Osteocyte (in vitro differentiated cells): ENCODE data around the gene USP31. TPM values are rescaled to one million over a fixed set of nuclear protein-coding genes. Genes with fewer than 3 reads are reported as not detected.

Source experiments
- DNase-seq: peaks from one replicate; pipeline ENCODE4 v3.0.0; 2021; ENCODE audit warnings: mixed read lengths; ENCODE audit not compliant: unreplicated experiment; ENCODE audit errors: extremely low spot score
- H3K27ac Mint-ChIP-seq: one replicate; pipeline ENCODE4 v1.8.0; 2021; ENCODE audit warnings: mild to moderate bottlenecking, mixed read lengths; ENCODE audit not compliant: unreplicated experiment
- H3K27me3 Mint-ChIP-seq: one replicate; pipeline ENCODE4 v1.8.0; 2021; ENCODE audit warnings: mixed read lengths; ENCODE audit not compliant: unreplicated experiment
- H3K36me3 Mint-ChIP-seq: one replicate; pipeline ENCODE4 v1.8.0; 2021; ENCODE audit warnings: mixed read lengths; ENCODE audit not compliant: unreplicated experiment
- H3K4me1 Mint-ChIP-seq: one replicate; pipeline ENCODE4 v1.8.0; 2021; ENCODE audit warnings: mixed read lengths; ENCODE audit not compliant: unreplicated experiment
- H3K4me3 Mint-ChIP-seq: one replicate; pipeline ENCODE4 v1.8.0; 2021; ENCODE audit warnings: mild to moderate bottlenecking, moderate library complexity, mixed read lengths; ENCODE audit not compliant: unreplicated experiment
- H3K9me3 Mint-ChIP-seq: one replicate; pipeline ENCODE4 v1.8.0; 2021; ENCODE audit warnings: mixed read lengths; ENCODE audit not compliant: unreplicated experiment
- total RNA-seq: library from RNA; stranded (reverse); gene quantifications from 2 replicates; pipeline ENCODE4 v1.2.1, GENCODE V29; 2021
- TF ChIP-seq, protein P1 (sequence below): fragments of 200-600 bp; sonication (generic); IDR thresholded peaks from 2 replicates; pipeline ENCODE4 v1.5.0; 2021; ENCODE audit warnings: antibody characterized with exemption, mild to moderate bottlenecking, moderate library complexity

The USP31 gene
- total RNA-seq, 1 donor from 2014 or later = 7.9 TPM

DNA sequence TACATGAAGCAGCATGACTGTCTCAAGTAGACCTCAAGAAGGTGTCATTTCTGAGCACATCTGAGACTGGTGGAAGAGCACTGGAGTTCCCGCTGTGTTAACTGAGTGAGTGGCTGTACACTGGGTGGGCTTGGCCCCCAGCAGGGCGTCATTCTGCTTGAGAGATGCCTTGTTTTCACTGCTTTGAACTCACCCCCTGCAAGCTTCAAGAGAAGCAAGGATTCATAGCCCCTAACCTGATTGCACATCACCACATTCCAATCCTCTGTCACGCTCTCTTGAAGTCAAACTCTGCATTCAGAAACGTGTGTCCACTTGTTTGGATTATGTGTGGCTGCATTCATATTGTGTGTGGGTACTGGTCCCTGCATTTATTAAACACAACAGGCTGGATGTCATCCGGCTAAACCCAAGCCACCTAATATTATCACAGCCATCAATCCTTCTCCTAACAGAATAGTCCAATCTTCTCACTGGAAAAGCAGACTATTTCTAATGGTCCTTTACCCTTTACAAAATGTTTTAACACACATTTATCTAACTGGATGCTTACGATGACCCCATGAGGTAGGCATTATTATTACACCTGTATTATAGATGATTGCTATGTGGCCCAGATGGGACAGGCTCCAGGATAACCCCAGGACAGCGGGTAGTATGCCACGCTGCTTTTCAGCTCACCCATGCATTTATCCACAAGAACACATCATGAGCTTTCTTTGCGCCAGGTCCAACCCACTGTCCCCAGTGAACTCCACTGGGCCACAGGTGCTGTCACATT lies 76.3 kb downstream of the USP31 start:
- Mint-ChIP-seq H3K36me3 (peaks cover 25% of the 10 kb centered on the region), H3K4me1 (peaks cover 9% of the 10 kb centered on the region), H3K9me3 (no peaks in the 10 kb centered on the region), H3K27ac (no peak overlapping the region), H3K27me3 (no peaks in the 10 kb centered on the region), H3K4me3 (no peak overlapping the region)
- TF ChIP-seq, protein P1, sequence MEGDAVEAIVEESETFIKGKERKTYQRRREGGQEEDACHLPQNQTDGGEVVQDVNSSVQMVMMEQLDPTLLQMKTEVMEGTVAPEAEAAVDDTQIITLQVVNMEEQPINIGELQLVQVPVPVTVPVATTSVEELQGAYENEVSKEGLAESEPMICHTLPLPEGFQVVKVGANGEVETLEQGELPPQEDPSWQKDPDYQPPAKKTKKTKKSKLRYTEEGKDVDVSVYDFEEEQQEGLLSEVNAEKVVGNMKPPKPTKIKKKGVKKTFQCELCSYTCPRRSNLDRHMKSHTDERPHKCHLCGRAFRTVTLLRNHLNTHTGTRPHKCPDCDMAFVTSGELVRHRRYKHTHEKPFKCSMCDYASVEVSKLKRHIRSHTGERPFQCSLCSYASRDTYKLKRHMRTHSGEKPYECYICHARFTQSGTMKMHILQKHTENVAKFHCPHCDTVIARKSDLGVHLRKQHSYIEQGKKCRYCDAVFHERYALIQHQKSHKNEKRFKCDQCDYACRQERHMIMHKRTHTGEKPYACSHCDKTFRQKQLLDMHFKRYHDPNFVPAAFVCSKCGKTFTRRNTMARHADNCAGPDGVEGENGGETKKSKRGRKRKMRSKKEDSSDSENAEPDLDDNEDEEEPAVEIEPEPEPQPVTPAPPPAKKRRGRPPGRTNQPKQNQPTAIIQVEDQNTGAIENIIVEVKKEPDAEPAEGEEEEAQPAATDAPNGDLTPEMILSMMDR = no peak
- DNase-seq = no peak

DNA sequence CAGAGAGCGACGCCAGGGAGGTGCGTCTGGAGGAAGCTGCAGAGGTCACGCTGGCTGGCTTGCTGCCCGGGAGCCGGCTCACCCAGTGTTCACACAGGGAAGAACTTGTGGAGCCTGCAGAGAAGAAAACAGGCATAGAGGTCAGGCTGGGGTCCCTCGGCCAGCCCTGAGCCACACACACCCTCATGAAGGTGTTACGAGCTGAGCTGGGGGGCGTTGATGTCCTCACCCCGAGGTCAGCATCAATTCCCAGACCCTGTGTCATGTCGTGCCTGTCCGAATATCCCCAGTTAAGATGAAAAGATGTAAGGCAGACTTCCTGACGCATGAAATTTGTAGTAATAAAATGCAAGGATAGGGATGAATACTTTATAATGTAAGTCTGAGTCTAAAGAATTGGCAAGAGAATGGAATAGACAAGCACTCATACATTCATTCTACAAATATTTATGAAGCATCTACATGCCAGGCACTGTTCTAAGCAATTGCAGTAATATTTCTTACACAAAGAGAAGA lies 77.1 kb downstream of the USP31 start:
- H3K27me3 Mint-ChIP-seq = no peaks in the 10 kb centered on the region
- no peaks in the 10 kb centered on the region for H3K9me3 Mint-ChIP-seq
- peaks cover 9% of the 10 kb centered on the region for H3K4me1 Mint-ChIP-seq
- H3K27ac Mint-ChIP-seq = no peak overlapping the region
- DNase-seq = no peak
- peaks cover 28% of the 10 kb centered on the region for H3K36me3 Mint-ChIP-seq
- no peak overlapping the region for H3K4me3 Mint-ChIP-seq
- TF ChIP-seq, protein P1 = no peak

DNA sequence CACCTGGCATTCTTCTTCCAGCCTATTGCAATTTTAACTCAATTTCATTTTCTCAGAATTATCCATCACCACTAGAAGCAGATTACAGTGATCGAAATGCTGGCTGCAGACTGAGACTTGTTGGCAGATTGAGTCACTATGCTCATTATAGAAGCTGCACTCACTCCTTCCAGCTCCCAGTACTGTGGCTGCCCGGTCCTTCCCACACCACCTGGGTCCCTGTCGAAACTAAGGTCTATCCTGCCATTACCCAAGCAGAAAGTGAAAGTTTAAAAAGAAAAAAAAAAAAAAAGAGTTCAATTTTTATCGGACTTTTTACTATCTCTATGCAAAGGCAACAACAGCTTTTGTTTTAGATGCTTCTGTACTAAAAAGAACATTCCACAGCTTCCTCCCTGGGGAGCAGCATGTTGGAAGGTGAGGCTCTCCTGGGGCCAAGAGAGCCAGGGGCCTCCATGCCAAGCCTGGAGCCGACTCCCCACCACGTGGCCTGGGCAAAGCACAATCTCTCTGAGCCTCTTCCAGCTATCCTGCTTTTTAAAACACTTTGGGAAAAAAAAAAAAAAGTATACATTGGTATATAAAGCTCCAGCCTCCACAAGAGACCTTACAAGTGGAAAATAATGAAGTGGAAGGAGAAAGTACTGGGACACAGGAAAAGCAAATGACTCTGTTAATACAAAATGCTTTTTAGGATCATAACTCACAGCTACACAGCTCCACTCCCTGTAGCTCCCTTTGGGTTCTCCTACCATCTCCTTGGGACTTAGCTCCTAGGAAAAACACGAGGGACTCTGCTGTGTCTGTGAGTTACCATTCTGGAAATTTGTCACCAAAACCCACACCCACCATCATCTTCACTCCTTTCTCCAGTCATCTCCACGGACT lies 77.8 kb downstream of the USP31 start:
- TF ChIP-seq, protein P1 = no peak
- Mint-ChIP-seq H3K36me3 (peaks cover 24% of the 10 kb centered on the region), H3K27me3 (no peaks in the 10 kb centered on the region), H3K9me3 (no peaks in the 10 kb centered on the region), H3K4me1 (peaks cover 9% of the 10 kb centered on the region), H3K4me3 (no peak overlapping the region), H3K27ac (no peak overlapping the region)
- no peak for DNase-seq

DNA sequence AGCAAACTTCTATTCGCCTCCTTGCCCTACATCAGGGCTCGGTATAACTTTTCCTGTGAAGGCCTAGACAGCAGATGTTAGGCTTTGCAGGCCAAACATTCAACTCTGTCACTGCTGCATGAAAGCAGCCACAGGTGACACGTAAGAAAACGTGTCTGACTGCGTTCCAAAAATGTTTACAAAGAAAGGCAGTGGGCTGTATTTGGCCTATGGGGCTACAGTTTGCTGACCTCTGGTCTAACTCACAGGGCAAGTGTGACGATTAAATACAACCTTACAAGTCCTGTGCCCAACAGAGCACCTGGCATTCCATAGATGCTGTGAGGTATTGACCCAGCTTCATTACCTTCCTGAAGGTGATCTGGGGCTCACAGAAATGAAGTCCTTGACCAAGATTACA lies 79.4 kb downstream of the USP31 start:
- TF ChIP-seq, protein P1 = no peak
- no peak for DNase-seq
- Mint-ChIP-seq H3K27ac (no peak overlapping the region), H3K27me3 (no peaks in the 10 kb centered on the region), H3K4me3 (no peak overlapping the region), H3K9me3 (no peaks in the 10 kb centered on the region), H3K4me1 (peaks cover 9% of the 10 kb centered on the region), H3K36me3 (peaks cover 23% of the 10 kb centered on the region)
